ENCODE results near the gene NPC2.
"Not testable (repeated sequence)": the region's sequence is repeated elsewhere in the genome, so short reads cannot be mapped to it uniquely, and the experiment has no call there.

Gene NPC2

GRCh38 chr14:74464785-74465184 lies 28.3 kb downstream of the NPC2 start:
- no peak for DNase-seq

- DNase-seq = no peak
These were observed 29.4 kb downstream of the NPC2 start for GRCh38 chr14:74463697-74464096.

- DNase-seq = no peak
These were observed 30.1 kb downstream of the NPC2 start for GRCh38 chr14:74462993-74463392.

DNA sequence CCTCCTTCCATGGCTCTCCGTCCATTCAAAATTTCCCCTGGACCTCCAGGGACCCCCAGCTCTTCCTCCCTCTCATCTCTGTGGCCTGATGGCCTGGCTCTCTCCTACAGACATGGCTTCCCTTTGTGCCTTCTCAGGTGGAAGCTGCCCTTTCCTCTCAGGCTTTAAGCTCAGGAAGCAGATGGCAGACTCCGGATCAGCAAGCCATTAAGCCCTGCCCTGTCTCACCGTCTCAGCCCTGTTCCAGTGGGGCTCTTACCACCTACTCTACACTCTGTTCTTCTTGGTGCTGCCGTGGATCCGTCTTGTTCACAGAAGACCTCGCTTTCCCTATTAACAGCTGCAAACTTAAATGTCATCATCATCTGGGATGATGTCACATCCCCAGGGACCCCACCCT lies 33.1 kb downstream of the NPC2 start:
- no peak for DNase-seq

DNA sequence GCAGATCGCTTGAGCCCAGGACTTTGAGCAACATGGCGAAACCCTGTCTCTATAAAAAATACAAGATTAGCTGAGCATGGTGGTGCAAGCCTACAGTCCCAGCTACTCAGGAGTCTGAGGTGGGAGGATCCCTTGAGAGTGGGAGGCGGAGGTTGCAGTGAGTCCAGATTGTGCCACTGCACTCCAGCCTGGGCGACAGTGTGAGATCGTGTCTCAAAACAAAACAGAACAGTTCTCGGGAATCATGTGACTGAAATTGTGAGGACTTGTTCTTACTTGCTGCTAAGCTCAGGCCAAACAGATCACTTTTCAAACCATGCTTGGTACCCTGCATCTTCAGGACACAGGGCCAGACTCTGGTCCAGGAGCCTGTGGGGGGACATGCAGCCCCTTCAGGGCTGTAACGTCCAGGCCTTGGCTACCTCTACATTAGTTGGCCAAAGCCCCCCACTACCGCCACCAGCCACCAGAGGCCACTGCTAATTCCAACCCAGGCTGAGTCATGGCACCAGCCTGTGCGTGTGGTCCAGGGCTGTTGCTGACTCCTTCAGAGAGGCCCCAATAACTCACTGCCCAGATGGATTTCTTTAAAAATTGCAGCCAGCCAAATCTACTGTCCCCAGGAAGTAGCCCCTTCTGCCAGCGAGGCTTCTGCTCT lies 33.7 kb downstream of the NPC2 start:
- DNase-seq = peak; percentile 72

DNA sequence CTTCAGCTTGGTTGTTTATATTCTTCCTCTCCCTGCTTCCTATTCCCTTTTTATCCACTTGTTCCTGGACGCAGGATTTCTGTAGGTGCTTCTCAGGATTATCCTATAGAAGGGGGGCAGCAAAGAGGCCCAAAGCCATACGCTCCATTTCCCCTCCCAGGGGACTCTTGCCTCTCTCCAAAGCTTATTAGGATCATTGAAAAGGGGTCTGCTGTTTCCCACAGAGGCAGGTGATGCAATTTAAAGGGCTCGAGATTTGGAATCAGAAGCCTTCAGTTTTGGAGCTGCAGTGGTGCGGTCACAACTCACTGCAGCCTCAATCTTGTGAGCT lies 35.6 kb downstream of the NPC2 start:
- DNase-seq = no peak

DNA sequence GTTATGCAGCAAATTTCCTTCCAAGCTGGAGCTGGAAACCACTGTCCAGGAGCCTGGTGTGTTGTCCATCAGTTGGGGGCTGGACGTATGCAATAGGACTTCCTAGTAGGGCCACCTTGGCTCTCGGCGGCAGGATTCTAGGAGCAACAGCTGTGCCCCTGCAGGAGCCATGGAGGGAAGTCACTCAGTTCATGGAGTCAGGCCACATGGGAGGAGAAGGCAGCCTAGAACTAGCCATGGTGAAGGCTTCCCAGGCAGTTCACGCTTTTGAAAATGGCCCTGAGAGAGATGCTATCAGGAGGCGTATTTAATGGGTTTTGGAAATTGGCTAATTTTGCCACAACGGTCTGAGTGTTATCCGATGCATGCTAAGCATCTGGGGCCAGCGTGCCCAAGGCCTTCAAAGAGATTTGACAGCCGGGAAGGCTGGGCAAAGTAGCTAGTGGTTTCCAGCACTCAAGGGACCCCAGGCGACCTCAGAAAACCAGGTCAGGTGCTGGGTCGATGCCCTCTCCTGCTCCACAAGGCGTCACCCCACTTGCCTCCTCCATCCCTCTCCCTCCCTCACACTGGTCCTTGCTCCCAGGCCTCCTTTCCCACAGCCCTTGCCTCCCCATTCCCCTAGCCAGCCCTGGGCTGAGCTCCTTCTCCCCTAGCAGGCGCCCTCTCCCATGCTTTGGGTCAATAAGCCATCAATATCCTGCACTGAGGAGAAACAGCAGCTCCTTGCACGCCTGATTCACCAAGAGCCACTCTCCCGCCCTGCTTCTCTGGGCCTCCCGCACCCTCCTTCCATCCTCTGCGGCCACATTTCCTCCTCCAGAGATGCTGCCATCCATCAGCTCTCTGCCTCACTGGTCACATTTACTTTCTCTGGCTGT lies 36.2 kb downstream of the NPC2 start:
- DNase-seq = no peak

GRCh38 chr14:74454397-74454796 lies 38.7 kb downstream of the NPC2 start:
- not testable (repeated sequence) for DNase-seq

GRCh38 chr14:74444866-74445265 lies 48.2 kb downstream of the NPC2 start:
- DNase-seq = no peak

- no peak for DNase-seq
These were observed 50.3 kb downstream of the NPC2 start for GRCh38 chr14:74442757-74443156.

GRCh38 chr14:74441113-74441512 lies 52.0 kb downstream of the NPC2 start:
- no peak for DNase-seq

DNA sequence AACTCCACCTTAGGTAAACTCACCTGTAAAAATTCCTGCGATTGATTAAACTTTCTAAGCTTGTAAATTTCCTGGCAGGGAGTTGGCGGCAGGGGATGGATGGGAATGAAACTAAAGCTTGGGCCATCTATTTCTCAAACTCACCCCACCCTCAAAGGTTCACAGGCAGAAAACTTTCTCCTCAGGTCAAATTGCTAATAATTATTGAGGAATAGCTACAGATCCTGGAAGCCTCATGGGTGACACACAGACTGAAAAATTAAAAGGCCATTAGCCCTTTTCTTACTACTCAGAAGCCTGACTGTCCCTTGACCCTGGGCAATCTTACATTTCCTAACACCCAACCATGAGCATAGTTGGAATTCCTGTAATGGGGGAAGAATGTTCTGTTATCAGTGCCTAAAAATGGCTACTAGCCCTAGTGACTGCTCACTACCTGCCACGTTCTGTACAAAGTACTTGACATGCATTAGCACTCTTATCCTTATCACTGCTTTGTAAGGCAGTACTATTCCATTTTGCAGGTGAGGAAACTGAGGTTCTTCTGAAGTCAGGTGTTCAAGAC lies 54.7 kb downstream of the NPC2 start:
- no peak for DNase-seq

- DNase-seq = no peak
These were observed 55.5 kb downstream of the NPC2 start for GRCh38 chr14:74437496-74438053.

DNA sequence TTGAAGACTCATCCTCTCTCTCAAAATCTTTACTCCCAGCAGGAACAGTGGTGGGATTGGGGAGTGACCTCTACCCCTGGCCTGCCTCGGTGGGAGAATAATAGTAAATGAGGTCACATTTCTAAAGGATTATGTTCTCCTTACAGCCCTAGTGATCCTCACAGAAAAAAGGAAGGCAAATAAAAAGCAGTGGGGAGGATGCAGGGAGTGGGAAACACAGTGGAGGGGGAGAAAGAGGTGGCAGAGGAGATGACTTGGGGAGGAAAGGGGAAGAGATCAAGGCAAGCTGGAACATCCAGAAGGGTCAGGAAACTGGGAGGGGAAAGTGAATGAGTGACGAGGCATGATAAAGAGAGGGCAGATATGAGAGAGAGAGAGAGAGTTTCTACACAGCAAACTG lies 58.8 kb downstream of the NPC2 start:
- DNase-seq = no peak

- DNase-seq = no peak
These were observed 63.1 kb downstream of the NPC2 start for GRCh38 chr14:74429991-74430390.
